Limb (tissue), 2 donors: Measurements from ENCODE around the gene GINM1.

Experiments used
- DNase-seq, 2 donors: peaks; one replicate each; pipeline ENCODE4 v3.0.0-alpha.2; 2016; ENCODE audit errors: extremely low spot score in 2 of 2

GINM1 gene

GRCh38 chr6:149565527-149566409 is at the start of gene GINM1:
Gene GINM1 (plus strand): TSS chr6:149566375. CDS start chr6:149566415, 40 bp downstream.
- peak; percentile 96 to 98 for DNase-seq

- DNase-seq = no peak
These were observed 36.5 kb upstream of the GINM1 start for GRCh38 chr6:149529650-149530049.

GRCh38 chr6:149534742-149535141 is 31.4 kb upstream of the GINM1 start:
- DNase-seq = no peak

GRCh38 chr6:149541139-149541538 is 25.0 kb upstream of the GINM1 start:
- no peak for DNase-seq

- no peak for DNase-seq
These were observed 21.4 kb upstream of the GINM1 start for GRCh38 chr6:149544646-149545257.

GRCh38 chr6:149545258-149545753 is 20.9 kb upstream of the GINM1 start:
- peak; percentile 69 to 83 for DNase-seq

GRCh38 chr6:149545754-149546471 is 20.3 kb upstream of the GINM1 start, which contains the start of gene PPIL4:
Gene PPIL4 (minus strand): TSS chr6:149546043. CDS start chr6:149546005, 38 bp downstream.
- peak; percentile 95 to 99 for DNase-seq

- no peak for DNase-seq
These were observed 14.3 kb upstream of the GINM1 start for GRCh38 chr6:149551920-149552319.

GRCh38 chr6:149558029-149558428 is 8.1 kb upstream of the GINM1 start:
- no peak for DNase-seq

GRCh38 chr6:149559389-149559788 is 6.8 kb upstream of the GINM1 start:
- DNase-seq = no peak

GRCh38 chr6:149560736-149561135 is 5.4 kb upstream of the GINM1 start:
- no peak for DNase-seq

- no peak for DNase-seq
These were observed 2.8 kb upstream of the GINM1 start for GRCh38 chr6:149563203-149563927.

GRCh38 chr6:149563928-149564325 is 2.2 kb upstream of the GINM1 start:
- no peak for DNase-seq

- peak; percentile 11 to 70 for DNase-seq
These were observed 427 bp downstream of the GINM1 start for GRCh38 chr6:149566410-149567193.

- DNase-seq = no peak
These were observed 1.0 kb downstream of the GINM1 start for GRCh38 chr6:149567194-149567586.

GRCh38 chr6:149567945-149568585 is 1.9 kb downstream of the GINM1 start:
- DNase-seq = no peak

GRCh38 chr6:149580880-149581279 is 14.7 kb downstream of the GINM1 start:
- no peak for DNase-seq

GRCh38 chr6:149581349-149581748 is 15.2 kb downstream of the GINM1 start:
- no peak for DNase-seq

- no peak for DNase-seq
These were observed 20.0 kb downstream of the GINM1 start for GRCh38 chr6:149586149-149586548.

GRCh38 chr6:149592983-149593382 is 26.8 kb downstream of the GINM1 start:
- DNase-seq = no peak
